Erythroblast (primary cell): ENCODE results near the gene KCNAB2.

ENCODE experiments used
- GATA1 ChIP-seq: IDR thresholded peaks from 2 replicates; pipeline ENCODE4 v1.6.1; 2011; ENCODE audit warnings: low read depth, mild to moderate bottlenecking, control low read depth, low read length, moderate library complexity
- POLR2A ChIP-seq: IDR thresholded peaks from 2 replicates; pipeline ENCODE4 v1.6.1; 2011; ENCODE audit warnings: mild to moderate bottlenecking, low read length

GRCh38 chr1:6121021-6121421 is 75.3 kb downstream of the KCNAB2 start:
- TF ChIP-seq POLR2A = no peak
- no peak for TF ChIP-seq GATA1
